PC-3 (cell line): ENCODE measurements around the gene LUC7L3.

ENCODE experiments used
- CTCF ChIP-seq: fragments of 300-600 bp; sonication (generic); conservative IDR thresholded peaks from 2 replicates; pipeline ENCODE4 v1.5.1; 2017; ENCODE audit warnings: antibody characterized with exemption, low read depth, mild to moderate bottlenecking, low read length
- EZH2phosphoT487 ChIP-seq: fragments of 300-600 bp; sonication (generic); IDR thresholded peaks from 2 replicates; pipeline ENCODE4 v1.6.1; 2018; ENCODE audit warnings: mild to moderate bottlenecking, antibody characterized with exemption, low read length, borderline replicate concordance

GRCh38 chr17:50770346-50770745 is 50.9 kb downstream of the LUC7L3 start:
- TF ChIP-seq EZH2phosphoT487 = no peak
- no peak for TF ChIP-seq CTCF
